WTC11 (cell line): ENCODE measurements around the gene PHF24. TPM values are rescaled to one million over a fixed set of nuclear protein-coding genes. Genes with fewer than 3 reads are reported as not detected.
A peak's percentile ranks its signal among the peaks of the same experiment; 100 is the strongest.
"Not testable (repeated sequence)": the region's sequence is repeated elsewhere in the genome, so short reads cannot be mapped to it uniquely, and the experiment has no call there.

ENCODE experiments used
- ATAC-seq: fragments of 200-7000 bp; cut with Tn5 transposase; 2 replicates; pipeline ENCODE4 v1.10.0; 2021; ENCODE audit warnings: mild to moderate bottlenecking, moderate library complexity
- CTCF ChIA-PET: fragments of 300-600 bp; sonication (Branson Sonifier 250); formaldehyde crosslinking; loops from one replicate; lab custom pipeline; 2021; ENCODE audit warnings: antibody characterized with exemption; lab: Charles Lee
- POLR2A ChIA-PET: fragments of 350-600 bp; sonication (Branson Sonifier 250); formaldehyde crosslinking; loops from one replicate; lab custom pipeline; 2021; ENCODE audit warnings: antibody characterized with exemption; lab: Charles Lee
- DNase-seq: peaks from one replicate; pipeline ENCODE4 v3.0.0; 2021; ENCODE audit warnings: low spot score
- H3K27ac Mint-ChIP-seq: 2 replicates; pipeline ENCODE4 v1.8.0; 2021; ENCODE audit warnings: mixed read lengths
- H3K27me3 Mint-ChIP-seq: 2 replicates; pipeline ENCODE4 v1.8.0; 2021; ENCODE audit warnings: low read depth, mild to moderate bottlenecking, moderate library complexity, mixed read lengths
- H3K36me3 Mint-ChIP-seq: 2 replicates; pipeline ENCODE4 v1.8.0; 2021; ENCODE audit warnings: mixed read lengths
- H3K4me1 Mint-ChIP-seq: 2 replicates; pipeline ENCODE4 v1.8.0; 2022; ENCODE audit warnings: mixed read lengths
- H3K4me3 Mint-ChIP-seq: 2 replicates; pipeline ENCODE4 v1.8.0; 2021; ENCODE audit warnings: mild to moderate bottlenecking, moderate library complexity, mixed read lengths
- H3K9me3 Mint-ChIP-seq: 2 replicates; pipeline ENCODE4 v1.8.0; 2021; ENCODE audit warnings: mixed read lengths
- AFF4 ChIP-seq: sonication (generic); formaldehyde crosslinking; IDR thresholded peaks from 2 replicates; pipeline ENCODE4 v1.8.1; 2023; ENCODE audit warnings: mild to moderate bottlenecking, missing genetic modification reagents, borderline replicate concordance
- CDX4 ChIP-seq: fragments of 250-450 bp; sonication (Bioruptor Pico); IDR thresholded peaks from 2 replicates; pipeline ENCODE4 v1.9.0; 2021; ENCODE audit warnings: moderate library complexity, mild to moderate bottlenecking, inconsistent platforms, borderline replicate concordance
- ELF4 ChIP-seq: sonication (generic); formaldehyde crosslinking; IDR thresholded peaks from 2 replicates; pipeline ENCODE4 v1.8.1; 2022; ENCODE audit warnings: low read depth, mild to moderate bottlenecking, moderate library complexity, missing genetic modification reagents
- GRHL2 ChIP-seq: fragments of 250-450 bp; sonication (Bioruptor Pico); IDR thresholded peaks from 2 replicates; pipeline ENCODE4 v1.8.0; 2022; ENCODE audit warnings: mild to moderate bottlenecking, moderate library complexity; ENCODE audit not compliant: insufficient replicate concordance, severe bottlenecking
- GTF2I ChIP-seq: fragments of 250-450 bp; sonication (Bioruptor Pico); conservative IDR thresholded peaks from 2 replicates; pipeline ENCODE4 v1.4.0; 2021; ENCODE audit warnings: mild to moderate bottlenecking
- HMGA2 ChIP-seq: fragments of 250-450 bp; sonication (Bioruptor Pico); IDR thresholded peaks from 2 replicates; pipeline ENCODE4 v1.4.0; 2021; ENCODE audit warnings: mild to moderate bottlenecking, moderate library complexity
- JUN ChIP-seq: sonication (generic); formaldehyde crosslinking; IDR thresholded peaks from 2 replicates; pipeline ENCODE4 v1.8.0; 2023; ENCODE audit warnings: mild to moderate bottlenecking, missing genetic modification reagents
- KAT7 ChIP-seq: sonication (generic); formaldehyde crosslinking; IDR thresholded peaks from 2 replicates; pipeline ENCODE4 v1.8.1; 2023; ENCODE audit warnings: missing genetic modification reagents, mild to moderate bottlenecking, borderline replicate concordance
- MAX ChIP-seq: sonication (generic); formaldehyde crosslinking; IDR thresholded peaks from 2 replicates; pipeline ENCODE4 v1.8.0; 2022; ENCODE audit warnings: mild to moderate bottlenecking, missing genetic modification reagents
- MYBL2 ChIP-seq: sonication (generic); formaldehyde crosslinking; IDR thresholded peaks from 2 replicates; pipeline ENCODE4 v1.8.1; 2023; ENCODE audit warnings: mild to moderate bottlenecking, moderate library complexity, missing genetic modification reagents
- NFYB ChIP-seq: sonication (generic); formaldehyde crosslinking; conservative IDR thresholded peaks from 2 replicates; pipeline ENCODE4 v1.8.0; 2022; ENCODE audit warnings: low read depth, missing genetic modification reagents
- PRDM15 ChIP-seq: sonication (generic); formaldehyde crosslinking; IDR thresholded peaks from 2 replicates; pipeline ENCODE4 v1.8.0; 2022; ENCODE audit warnings: missing genetic modification reagents
- RORB ChIP-seq: fragments of 250-450 bp; sonication (Bioruptor Pico); IDR thresholded peaks from 2 replicates; pipeline ENCODE4 v1.9.0; 2021; ENCODE audit warnings: mild to moderate bottlenecking
- SMAD3 ChIP-seq: sonication (generic); formaldehyde crosslinking; IDR thresholded peaks from 2 replicates; pipeline ENCODE4 v1.8.0; 2022; ENCODE audit warnings: missing genetic modification reagents, mild to moderate bottlenecking, borderline replicate concordance
- ZBTB21 ChIP-seq: sonication (generic); formaldehyde crosslinking; IDR thresholded peaks from 2 replicates; pipeline ENCODE4 v1.8.1; 2023; ENCODE audit warnings: mild to moderate bottlenecking, missing genetic modification reagents, borderline replicate concordance
- ZNF232 ChIP-seq: sonication (generic); formaldehyde crosslinking; IDR thresholded peaks from 2 replicates; pipeline ENCODE4 v1.8.0; 2022; ENCODE audit warnings: mild to moderate bottlenecking, missing genetic modification reagents
- total RNA-seq: library from RNA; stranded (reverse); gene quantifications from 3 replicates; pipeline ENCODE4 v1.2.3, GENCODE V29; 2021
- TF ChIP-seq, protein P1 (sequence below): sonication (generic); formaldehyde crosslinking; conservative IDR thresholded peaks from 2 replicates; pipeline ENCODE4 v1.8.1; 2022; ENCODE audit warnings: mild to moderate bottlenecking, missing genetic modification reagents
- TF ChIP-seq, protein P2 (sequence below): sonication (generic); formaldehyde crosslinking; IDR thresholded peaks from 2 replicates; pipeline ENCODE4 v1.8.0; 2023; ENCODE audit warnings: missing genetic modification reagents, mild to moderate bottlenecking, borderline replicate concordance
- TF ChIP-seq, protein P3 (sequence below): fragments of 250-450 bp; sonication (Bioruptor Pico); IDR thresholded peaks from 2 replicates; pipeline ENCODE4 v1.9.0; 2021; ENCODE audit warnings: mild to moderate bottlenecking

Gene PHF24
- total RNA-seq, 1 experiment from 2014 or later = 0.59 TPM

DNA sequence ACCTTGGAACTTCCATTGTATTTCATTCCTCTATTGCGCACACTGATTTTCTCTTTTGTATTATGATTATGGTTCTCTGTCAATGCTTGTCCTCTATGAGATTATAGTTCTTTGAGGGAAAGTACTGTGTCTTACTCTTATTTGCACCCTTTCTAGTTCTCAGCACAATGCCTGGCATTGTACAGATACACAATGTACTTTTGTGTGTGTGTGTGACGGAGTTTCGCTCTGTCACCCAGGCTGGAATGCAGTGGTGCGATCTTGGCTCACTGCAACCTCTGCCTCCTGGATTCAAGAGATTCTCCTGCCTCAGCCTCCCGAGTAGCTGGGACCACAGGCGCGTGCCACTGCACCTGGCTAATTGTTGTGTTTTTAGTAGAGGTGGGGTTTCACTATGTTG lies 2.0 kb upstream of the PHF24 start:
- H3K4me1 Mint-ChIP-seq, ATAC-seq, CTCF ChIA-PET, POLR2A ChIA-PET, H3K9me3 Mint-ChIP-seq, DNase-seq, H3K27ac Mint-ChIP-seq, H3K4me3 Mint-ChIP-seq, H3K36me3 Mint-ChIP-seq: not testable (repeated sequence)
- peaks cover 61% of the 10 kb centered on the region for H3K27me3 Mint-ChIP-seq

GRCh38 chr9:34956648-34957047 lies 1.4 kb upstream of the PHF24 start:
- Mint-ChIP-seq H3K4me1 (0 out of 2 replicates have a peak, but pooled peaks cover 5% of the 10 kb centered on the region), H3K4me3 (peak overlapping the region; percentile 66; the same call in 1 of the 2 replicates), H3K27ac (no peak overlapping the region), H3K9me3 (no peaks in the 10 kb centered on the region), H3K27me3 (peaks cover 63% of the 10 kb centered on the region), H3K36me3 (no peaks in the 10 kb centered on the region)
- POLR2A ChIA-PET = no interaction called here
- DNase-seq = no peak
- CTCF ChIA-PET = no interaction called here
- no peak for ATAC-seq
- TF ChIP-seq GTF2I (CRISPR knock-in tag) (no peak), HMGA2 (CRISPR knock-in tag) (no peak), AFF4 (CRISPR knock-in tag) (no peak), MYBL2 (no peak), MAX (no peak), ZBTB21 (CRISPR knock-in tag) (no peak), KAT7 (no peak), NFYB (CRISPR knock-in tag) (no peak), GRHL2 (CRISPR knock-in tag) (no peak), PRDM15 (no peak), CDX4 (no peak), ELF4 (CRISPR knock-in tag) (no peak), JUN (no peak), RORB (CRISPR knock-in tag) (no peak), ZNF232 (CRISPR knock-in tag) (no peak), SMAD3 (CRISPR knock-in tag) (no peak)
- TF ChIP-seq, protein P1, sequence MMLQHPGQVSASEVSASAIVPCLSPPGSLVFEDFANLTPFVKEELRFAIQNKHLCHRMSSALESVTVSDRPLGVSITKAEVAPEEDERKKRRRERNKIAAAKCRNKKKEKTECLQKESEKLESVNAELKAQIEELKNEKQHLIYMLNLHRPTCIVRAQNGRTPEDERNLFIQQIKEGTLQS (CRISPR knock-in tag) = no peak
- TF ChIP-seq, protein P2, sequence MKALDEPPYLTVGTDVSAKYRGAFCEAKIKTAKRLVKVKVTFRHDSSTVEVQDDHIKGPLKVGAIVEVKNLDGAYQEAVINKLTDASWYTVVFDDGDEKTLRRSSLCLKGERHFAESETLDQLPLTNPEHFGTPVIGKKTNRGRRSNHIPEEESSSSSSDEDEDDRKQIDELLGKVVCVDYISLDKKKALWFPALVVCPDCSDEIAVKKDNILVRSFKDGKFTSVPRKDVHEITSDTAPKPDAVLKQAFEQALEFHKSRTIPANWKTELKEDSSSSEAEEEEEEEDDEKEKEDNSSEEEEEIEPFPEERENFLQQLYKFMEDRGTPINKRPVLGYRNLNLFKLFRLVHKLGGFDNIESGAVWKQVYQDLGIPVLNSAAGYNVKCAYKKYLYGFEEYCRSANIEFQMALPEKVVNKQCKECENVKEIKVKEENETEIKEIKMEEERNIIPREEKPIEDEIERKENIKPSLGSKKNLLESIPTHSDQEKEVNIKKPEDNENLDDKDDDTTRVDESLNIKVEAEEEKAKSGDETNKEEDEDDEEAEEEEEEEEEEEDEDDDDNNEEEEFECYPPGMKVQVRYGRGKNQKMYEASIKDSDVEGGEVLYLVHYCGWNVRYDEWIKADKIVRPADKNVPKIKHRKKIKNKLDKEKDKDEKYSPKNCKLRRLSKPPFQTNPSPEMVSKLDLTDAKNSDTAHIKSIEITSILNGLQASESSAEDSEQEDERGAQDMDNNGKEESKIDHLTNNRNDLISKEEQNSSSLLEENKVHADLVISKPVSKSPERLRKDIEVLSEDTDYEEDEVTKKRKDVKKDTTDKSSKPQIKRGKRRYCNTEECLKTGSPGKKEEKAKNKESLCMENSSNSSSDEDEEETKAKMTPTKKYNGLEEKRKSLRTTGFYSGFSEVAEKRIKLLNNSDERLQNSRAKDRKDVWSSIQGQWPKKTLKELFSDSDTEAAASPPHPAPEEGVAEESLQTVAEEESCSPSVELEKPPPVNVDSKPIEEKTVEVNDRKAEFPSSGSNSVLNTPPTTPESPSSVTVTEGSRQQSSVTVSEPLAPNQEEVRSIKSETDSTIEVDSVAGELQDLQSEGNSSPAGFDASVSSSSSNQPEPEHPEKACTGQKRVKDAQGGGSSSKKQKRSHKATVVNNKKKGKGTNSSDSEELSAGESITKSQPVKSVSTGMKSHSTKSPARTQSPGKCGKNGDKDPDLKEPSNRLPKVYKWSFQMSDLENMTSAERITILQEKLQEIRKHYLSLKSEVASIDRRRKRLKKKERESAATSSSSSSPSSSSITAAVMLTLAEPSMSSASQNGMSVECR (CRISPR knock-in tag) = no peak
- TF ChIP-seq, protein P3, sequence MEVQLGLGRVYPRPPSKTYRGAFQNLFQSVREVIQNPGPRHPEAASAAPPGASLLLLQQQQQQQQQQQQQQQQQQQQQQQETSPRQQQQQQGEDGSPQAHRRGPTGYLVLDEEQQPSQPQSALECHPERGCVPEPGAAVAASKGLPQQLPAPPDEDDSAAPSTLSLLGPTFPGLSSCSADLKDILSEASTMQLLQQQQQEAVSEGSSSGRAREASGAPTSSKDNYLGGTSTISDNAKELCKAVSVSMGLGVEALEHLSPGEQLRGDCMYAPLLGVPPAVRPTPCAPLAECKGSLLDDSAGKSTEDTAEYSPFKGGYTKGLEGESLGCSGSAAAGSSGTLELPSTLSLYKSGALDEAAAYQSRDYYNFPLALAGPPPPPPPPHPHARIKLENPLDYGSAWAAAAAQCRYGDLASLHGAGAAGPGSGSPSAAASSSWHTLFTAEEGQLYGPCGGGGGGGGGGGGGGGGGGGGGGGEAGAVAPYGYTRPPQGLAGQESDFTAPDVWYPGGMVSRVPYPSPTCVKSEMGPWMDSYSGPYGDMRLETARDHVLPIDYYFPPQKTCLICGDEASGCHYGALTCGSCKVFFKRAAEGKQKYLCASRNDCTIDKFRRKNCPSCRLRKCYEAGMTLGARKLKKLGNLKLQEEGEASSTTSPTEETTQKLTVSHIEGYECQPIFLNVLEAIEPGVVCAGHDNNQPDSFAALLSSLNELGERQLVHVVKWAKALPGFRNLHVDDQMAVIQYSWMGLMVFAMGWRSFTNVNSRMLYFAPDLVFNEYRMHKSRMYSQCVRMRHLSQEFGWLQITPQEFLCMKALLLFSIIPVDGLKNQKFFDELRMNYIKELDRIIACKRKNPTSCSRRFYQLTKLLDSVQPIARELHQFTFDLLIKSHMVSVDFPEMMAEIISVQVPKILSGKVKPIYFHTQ (CRISPR knock-in tag) = no peak
